Stimulated activated naive CD8-positive, alpha-beta T cell treated with anti-CD3 and anti-CD28 coated beads, Interleukin-15, Interleukin-2, amounts not matched to agents 100 U/mL and 50 U/mL, for 24 hours (primary cell): Measurements from ENCODE around the gene WDR72.
"Not testable (repeated sequence)": the region's sequence is repeated elsewhere in the genome, so short reads cannot be mapped to it uniquely, and the experiment has no call there.

Source experiments
- ATAC-seq: fragments of 150-1000 bp; cut with Tn5 transposase; one replicate; pipeline ENCODE4 v1.10.0; 2021
- DNase-seq: peaks from one replicate; pipeline ENCODE4 v3.0.0; 2021

The WDR72 gene

DNA sequence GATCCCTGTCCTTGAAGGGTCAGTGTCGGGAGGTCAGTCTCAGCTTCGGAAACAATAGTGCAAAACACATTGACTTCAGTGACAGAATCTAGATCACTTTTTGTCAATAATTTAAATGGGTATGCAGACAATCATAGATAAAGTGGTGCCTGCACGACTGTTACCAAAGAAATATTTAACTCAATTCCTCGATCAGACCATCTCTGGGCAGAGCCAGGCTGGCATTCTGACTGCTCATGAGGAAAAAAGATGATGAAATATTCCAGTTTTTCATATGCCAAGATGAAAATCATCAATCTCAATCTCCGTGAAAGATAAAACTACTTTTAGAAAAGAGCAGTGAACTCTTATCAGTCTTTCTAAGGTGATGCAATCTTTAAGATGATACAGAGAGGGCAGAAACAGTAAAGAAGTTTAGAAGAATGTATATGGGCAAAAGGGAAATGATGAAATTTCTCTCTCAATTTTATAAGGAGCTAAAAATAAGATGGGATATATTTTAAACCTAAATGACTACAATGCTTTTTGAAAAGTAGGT, 169.9 kb downstream of the WDR72 start:
- no peak for ATAC-seq
- no peak for DNase-seq

- DNase-seq = no peak
- ATAC-seq = no peak
Measured at GRCh38 chr15:53588773-53589172, 170.7 kb downstream of the WDR72 start.

GRCh38 chr15:53586799-53587198, 172.7 kb downstream of the WDR72 start:
- DNase-seq = peak; percentile 19
- ATAC-seq = no peak

DNA sequence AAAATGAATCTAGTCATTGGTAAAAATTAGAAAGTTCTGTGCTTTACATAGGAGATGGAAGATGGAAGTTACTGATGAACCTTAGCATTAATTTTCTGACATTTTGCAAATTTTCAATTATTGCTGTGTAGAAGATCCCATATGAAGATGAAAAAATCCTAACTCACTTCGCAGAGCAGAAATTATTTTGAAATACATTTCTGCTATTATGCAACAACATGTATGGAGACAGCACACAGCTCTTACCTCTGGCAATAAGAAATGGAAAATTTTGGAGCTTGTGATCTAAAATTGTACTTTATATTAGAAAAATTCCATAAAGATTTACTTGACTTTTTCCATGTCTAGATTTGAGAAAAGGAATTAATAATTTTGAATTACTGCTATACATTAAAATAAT, 177.9 kb downstream of the WDR72 start:
- ATAC-seq (no peak), DNase-seq (no peak)

DNA sequence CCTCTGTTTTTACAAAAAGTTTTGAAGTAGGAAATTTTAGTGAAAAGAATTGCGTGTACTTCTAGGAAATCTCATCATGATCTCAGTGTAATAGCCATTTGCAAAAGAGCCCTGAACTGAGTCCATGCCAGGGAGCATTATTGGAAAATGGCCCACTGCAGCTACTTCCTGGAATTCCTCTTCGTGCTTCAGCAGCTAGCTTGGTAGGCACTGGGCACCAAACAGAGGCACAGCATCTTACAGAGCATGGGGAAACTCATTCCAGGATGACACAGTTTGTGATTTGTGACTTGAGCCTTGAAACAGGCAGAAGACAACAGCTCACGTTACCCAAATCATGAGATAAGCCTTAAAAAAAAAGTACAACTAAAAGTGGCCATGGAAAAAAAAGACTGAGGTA, 179.1 kb downstream of the WDR72 start:
- no peak for ATAC-seq

GRCh38 chr15:53576841-53577240, 182.6 kb downstream of the WDR72 start:
- ATAC-seq (no peak), DNase-seq (no peak)

More for the DNA sequence above, 179.1 kb downstream of the WDR72 start:
- DNase-seq = no peak

GRCh38 chr15:53573091-53573490, 186.4 kb downstream of the WDR72 start:
- DNase-seq (no peak), ATAC-seq (no peak)

GRCh38 chr15:53569751-53570480, 189.5 kb downstream of the WDR72 start:
- no peak for DNase-seq
- no peak for ATAC-seq

DNA sequence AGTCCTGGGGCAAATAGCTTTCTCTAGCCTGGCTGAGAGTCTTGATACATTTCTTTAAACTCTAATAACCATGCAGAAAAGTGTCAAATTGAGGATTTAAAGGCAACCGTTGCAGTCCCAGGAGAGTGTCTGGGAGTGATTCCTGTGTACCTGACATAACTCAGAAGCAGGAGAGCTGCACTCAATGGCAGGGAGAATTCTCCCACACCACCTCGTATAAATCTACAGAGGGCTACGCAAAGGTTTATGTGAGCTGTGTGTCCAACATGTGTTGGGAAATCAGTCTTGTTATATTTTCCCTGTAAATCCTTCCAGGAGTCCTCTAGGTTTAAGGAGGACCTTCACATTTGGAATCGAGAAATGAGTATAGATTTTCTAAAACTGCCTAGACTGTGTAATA, 192.6 kb downstream of the WDR72 start:
- DNase-seq (no peak), ATAC-seq (no peak)

DNA sequence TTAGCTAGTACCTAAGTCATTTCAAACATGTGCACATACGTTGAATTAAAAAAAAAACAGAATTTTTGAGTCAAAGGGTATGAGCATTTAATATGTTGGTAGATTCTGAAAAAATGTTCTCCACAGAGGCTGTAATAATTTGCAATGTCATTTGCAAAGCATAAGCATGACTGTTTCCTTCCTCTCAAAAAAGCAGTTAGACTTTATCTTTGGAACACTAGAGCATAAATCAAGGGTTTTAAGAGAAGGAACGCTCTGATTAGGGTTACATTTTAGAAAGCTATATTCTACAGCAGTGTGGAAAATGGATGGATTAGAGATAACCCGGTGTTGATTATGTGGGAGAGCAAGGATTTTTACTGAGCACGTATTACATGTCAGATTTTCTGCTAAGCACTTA, 193.7 kb downstream of the WDR72 start:
- DNase-seq (no peak), ATAC-seq (no peak)

DNA sequence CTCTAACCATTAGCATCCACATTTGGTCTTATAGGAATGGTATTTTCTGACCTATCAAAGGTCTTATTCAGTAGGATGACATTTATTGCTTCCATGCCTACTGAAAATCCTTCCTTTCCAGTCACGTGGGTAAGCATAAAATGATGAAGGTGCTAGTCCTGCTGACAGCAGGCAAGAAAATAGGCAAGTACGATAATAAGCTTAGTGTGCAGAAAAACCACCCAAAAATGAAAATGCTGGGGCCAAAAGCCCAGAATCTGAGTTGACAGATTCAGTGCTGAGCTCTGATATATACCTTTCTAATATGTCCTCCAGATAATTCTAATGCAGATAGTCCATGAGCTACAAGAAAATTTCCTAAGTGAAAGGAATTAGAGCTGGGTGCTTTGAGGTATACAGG, 194.8 kb downstream of the WDR72 start:
- no peak for DNase-seq

GRCh38 chr15:53563627-53564026, 195.8 kb downstream of the WDR72 start:
- DNase-seq (no peak), ATAC-seq (no peak)

More for the DNA sequence above, 194.8 kb downstream of the WDR72 start:
- no peak for ATAC-seq

- ATAC-seq = no peak
- no peak for DNase-seq
Measured at GRCh38 chr15:53559364-53560277, 199.8 kb downstream of the WDR72 start.

GRCh38 chr15:53558384-53558783, 201.1 kb downstream of the WDR72 start:
- DNase-seq (no peak), ATAC-seq (no peak)

DNA sequence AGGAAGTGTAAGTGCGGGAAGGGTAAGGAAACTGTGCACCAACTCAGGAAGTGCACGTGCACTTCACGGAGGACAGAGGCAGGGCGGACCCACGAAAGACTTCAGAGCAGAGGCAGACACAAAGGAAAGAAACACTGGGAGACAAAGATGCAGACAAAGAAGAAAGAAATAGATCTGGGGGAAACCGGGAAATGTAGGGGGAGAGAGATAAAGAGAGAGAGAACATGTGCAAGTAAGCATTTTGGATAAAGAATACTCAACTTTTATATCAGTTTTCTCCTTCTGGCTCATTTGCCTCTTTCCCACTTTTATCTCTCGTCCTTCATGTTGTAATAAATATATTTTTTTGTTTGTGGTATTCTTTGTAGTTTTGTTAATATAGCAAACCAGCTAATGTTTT, 204.2 kb downstream of the WDR72 start:
- ATAC-seq = no peak
- no peak for DNase-seq

GRCh38 chr15:53549697-53550305, 209.7 kb downstream of the WDR72 start:
- DNase-seq (no peak), ATAC-seq (no peak)

- no peak for ATAC-seq
- no peak for DNase-seq
Measured at GRCh38 chr15:53548236-53548635, 211.2 kb downstream of the WDR72 start.

DNA sequence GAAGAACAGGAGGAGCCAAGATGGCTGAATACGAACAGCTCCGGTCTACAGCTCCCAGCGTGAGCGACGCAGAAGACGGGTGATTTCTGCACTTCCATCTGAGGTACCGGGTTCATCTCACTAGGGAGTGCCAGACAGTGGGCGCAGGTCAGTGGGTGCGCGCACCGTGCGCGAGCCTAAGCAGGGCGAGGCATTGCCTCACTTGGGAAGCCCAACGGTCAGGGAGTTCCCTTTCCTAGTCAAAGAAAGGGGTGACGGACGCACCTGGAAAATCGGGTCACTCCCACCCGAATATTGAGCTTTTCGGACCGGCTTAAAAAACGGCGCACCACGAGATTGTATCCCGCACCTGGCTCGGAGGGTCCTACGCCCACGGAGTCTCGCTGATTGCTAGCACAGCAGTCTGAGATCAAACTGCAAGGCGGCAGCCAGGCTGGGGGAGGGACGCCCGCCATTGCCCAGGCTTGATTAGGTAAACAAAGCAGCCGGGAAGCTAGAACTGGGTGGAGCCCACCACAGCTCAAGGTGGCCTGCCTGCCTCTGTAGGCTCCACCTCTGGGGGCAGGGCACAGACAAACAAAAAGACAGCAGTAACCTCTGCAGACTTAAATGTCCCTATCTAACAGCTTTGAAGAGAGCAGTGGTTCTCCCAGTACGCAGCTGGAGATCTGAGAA, 218.7 kb downstream of the WDR72 start:
- DNase-seq, ATAC-seq: not testable (repeated sequence)

- DNase-seq = no peak
- ATAC-seq = no peak
Measured at GRCh38 chr15:53539878-53540277, 219.6 kb downstream of the WDR72 start.

- DNase-seq (no peak), ATAC-seq (no peak)
Measured at GRCh38 chr15:53536479-53537120, 222.9 kb downstream of the WDR72 start.

DNA sequence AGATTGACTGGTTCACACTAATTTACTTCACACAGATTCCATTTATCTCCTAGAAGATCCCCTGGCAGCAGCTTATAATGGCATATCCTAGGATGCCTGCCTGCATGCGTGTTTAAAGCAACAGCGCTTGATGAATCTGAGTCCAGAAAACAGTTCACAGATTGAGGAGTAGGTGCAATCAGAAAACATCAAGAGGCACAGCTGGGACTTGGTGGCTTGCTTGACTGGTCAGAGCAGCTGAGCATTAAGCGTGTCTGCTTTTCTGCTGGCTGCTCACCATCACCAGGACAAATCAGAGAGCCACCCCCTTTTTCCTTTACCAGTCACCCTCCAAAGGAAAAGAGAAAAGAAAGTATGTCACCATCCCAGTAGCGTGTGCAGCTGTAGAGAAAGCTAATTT, 223.6 kb downstream of the WDR72 start:
- ATAC-seq (no peak), DNase-seq (no peak)
